ENCODE measurements around the gene PPP2R5C. TPM values are rescaled to one million over a fixed set of nuclear protein-coding genes. Genes with fewer than 3 reads are reported as not detected.

Gene PPP2R5C
- total RNA-seq, 3 donors from 2014 or later: 90.5 to 105 (median 102) TPM

DNA sequence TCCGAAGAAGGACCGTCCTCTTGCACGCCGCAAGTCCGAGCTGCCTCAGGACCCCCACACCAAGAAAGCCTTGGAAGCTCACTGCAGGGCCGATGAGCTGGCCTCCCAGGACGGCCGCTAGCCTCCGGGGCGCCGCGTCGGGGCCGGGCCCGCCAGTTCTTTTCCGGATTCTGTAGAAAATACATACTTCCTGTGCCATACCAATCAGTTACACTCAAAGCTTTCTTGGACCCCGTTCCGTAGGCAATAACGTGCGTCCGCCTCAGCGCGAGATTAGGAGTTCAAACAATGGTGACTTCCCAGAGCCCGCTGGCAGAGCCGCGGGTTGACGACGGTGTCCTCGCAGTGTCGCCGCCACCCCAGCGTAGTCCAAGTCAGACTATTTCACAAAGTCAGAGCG is 163.6 kb downstream of the PPP2R5C start:
- DNase-seq (ENCODE audit: low spot score in 2 of 2): no peak
- H3K4me1 ChIP-seq: no peaks in the 10 kb centered on the region
- no peaks in the 10 kb centered on the region for H3K36me3 ChIP-seq
- no peaks in the 10 kb centered on the region for H3K9me3 ChIP-seq
- no peak overlapping the region for H3K27ac ChIP-seq
- H3K27me3 ChIP-seq: no peaks in the 10 kb centered on the region
- H3K4me3 ChIP-seq: no peak overlapping the region
- TF ChIP-seq POLR2AphosphoS5 (IDR thresholded peaks at IDR 0.05) (no peak), POLR2A (IDR thresholded peaks at IDR 0.05) (no peak), CTCF (IDR thresholded peaks at IDR 0.05) (no peak)
- intact Hi-C loops (cut with DNase I; ENCODE audit: low total_unique reads): no loop called here

DNA sequence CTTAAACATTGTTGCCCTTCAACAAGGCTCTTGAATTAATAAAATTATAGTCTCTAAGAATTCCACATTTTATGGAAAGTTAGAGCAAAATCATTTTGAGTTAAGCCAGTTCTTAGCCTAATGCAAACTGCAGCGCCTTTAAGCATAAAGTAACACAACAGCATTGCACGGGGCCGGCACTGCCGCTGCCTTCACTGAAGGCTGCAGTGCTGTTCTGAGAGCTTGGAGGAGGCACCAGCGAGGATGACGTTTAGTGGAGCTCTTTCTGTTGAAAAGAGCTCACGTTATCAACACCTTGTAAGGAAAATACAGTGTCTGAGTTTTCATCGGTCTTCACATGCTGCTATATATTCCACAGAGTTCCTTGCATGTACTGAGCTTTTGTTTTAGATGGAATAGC is 164.6 kb downstream of the PPP2R5C start:
- intact Hi-C loops (cut with DNase I; ENCODE audit: low total_unique reads): no loop called here

DNA sequence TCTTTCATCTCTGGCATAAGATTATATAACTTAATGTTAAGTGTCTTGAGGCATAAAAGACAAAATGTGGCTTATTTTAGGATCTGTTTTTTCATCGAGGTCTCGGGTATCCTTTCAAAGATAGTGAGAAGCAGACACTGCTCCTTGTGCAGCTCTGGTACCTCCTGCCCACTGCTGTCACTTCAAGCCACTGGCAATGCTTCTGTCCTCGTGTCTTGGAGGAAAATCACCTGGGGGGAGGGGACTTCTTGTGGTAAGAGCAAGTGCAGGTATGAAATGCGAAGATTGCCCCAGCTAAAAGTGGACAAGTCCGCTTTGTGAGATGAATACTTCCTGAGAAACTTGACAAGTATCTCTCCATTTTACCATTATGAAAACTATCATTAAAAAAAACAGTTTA is 165.1 kb downstream of the PPP2R5C start:
- Histone ChIP-seq H3K9me3 (no peaks in the 10 kb centered on the region), H3K4me3 (no peak overlapping the region), H3K36me3 (no peaks in the 10 kb centered on the region), H3K27me3 (no peaks in the 10 kb centered on the region), H3K4me1 (no peaks in the 10 kb centered on the region), H3K27ac (peak overlapping the region; percentile 7 to 50)
- intact Hi-C loops (cut with DNase I; ENCODE audit: low total_unique reads): no loop called here
- TF ChIP-seq POLR2A (IDR thresholded peaks at IDR 0.05) (no peak), POLR2AphosphoS5 (IDR thresholded peaks at IDR 0.05) (no peak), CTCF (IDR thresholded peaks at IDR 0.05) (no peak)
- no peak for DNase-seq (ENCODE audit: low spot score in 2 of 2)

More for the DNA sequence above, 164.6 kb downstream of the PPP2R5C start:
- H3K9me3 ChIP-seq: no peaks in the 10 kb centered on the region
- H3K27ac ChIP-seq: peak overlapping the region in 1 of 2 donors; percentile 50
- no peaks in the 10 kb centered on the region for H3K4me1 ChIP-seq
- no peak for DNase-seq (ENCODE audit: low spot score in 2 of 2)
- no peaks in the 10 kb centered on the region for H3K36me3 ChIP-seq
- no peak overlapping the region for H3K4me3 ChIP-seq
- TF ChIP-seq CTCF (IDR thresholded peaks at IDR 0.05) (no peak), POLR2A (IDR thresholded peaks at IDR 0.05) (no peak), POLR2AphosphoS5 (IDR thresholded peaks at IDR 0.05) (no peak)
- no peaks in the 10 kb centered on the region for H3K27me3 ChIP-seq

DNA sequence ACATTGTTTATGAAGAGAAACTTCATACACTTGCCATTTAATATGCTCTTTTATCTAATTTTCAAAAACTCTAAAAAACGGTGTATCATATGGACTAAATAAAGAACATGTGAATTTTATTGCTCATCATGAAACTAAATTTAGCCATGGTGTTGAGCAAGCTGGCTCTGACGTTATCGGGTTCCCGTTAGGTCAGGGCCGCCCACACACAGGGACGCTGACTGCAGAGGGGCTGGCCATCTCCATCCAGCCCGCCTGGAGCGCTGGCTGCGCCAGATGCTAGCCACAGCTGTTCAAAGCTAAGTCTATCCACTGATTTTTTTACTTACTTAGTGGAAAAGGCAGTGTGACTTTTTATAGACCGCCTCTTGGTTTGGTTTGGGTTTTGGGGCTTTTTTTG is 166.3 kb downstream of the PPP2R5C start:
- Histone ChIP-seq H3K27me3 (no peaks in the 10 kb centered on the region), H3K36me3 (no peaks in the 10 kb centered on the region), H3K4me3 (no peak overlapping the region), H3K27ac (peak overlapping the region; percentile 50 to 71), H3K9me3 (no peaks in the 10 kb centered on the region), H3K4me1 (no peaks in the 10 kb centered on the region)
- DNase-seq (ENCODE audit: low spot score in 2 of 2): peak in 1 of 2 donors; percentile 73
- intact Hi-C loops (cut with DNase I; ENCODE audit: low total_unique reads): no loop called here
- TF ChIP-seq POLR2A (IDR thresholded peaks at IDR 0.05) (no peak), CTCF (IDR thresholded peaks at IDR 0.05) (no peak), POLR2AphosphoS5 (IDR thresholded peaks at IDR 0.05) (peak; percentile 61 to 83 (median 69))

GRCh38 chr14:101928415-101928841 is 166.9 kb downstream of the PPP2R5C start:
- Histone ChIP-seq H3K27me3 (no peaks in the 10 kb centered on the region), H3K36me3 (no peaks in the 10 kb centered on the region), H3K4me3 (no peak overlapping the region), H3K27ac (peak overlapping the region; percentile 43 to 71), H3K9me3 (no peaks in the 10 kb centered on the region), H3K4me1 (no peaks in the 10 kb centered on the region)
- TF ChIP-seq POLR2A (IDR thresholded peaks at IDR 0.05) (no peak), CTCF (IDR thresholded peaks at IDR 0.05) (no peak), POLR2AphosphoS5 (IDR thresholded peaks at IDR 0.05) (no peak)
- DNase-seq (ENCODE audit: low spot score in 2 of 2): no peak
- intact Hi-C loops (cut with DNase I; ENCODE audit: low total_unique reads): no loop called here
